Measurements from ENCODE around the gene USP2.

Gene USP2

DNA sequence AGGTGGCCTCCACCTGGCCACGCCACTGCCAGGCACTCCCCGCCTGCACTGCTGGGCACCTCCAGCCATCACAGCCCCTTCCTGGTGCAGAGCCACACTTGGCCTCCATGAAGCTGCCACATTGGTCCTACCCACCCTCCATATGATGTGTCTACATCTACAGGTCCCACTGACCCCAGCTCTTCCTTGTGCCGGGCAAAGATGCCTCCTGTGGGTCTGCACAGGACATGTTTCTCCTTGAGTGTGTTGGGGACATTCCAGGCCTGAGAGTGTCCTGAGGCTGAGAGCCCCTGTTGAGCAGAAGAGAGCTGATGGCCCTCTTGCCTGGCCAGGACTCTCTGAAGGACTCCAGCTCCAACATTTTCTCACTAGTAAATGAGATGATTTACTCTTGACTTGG lies 34.0 kb upstream of the USP2 start:
- no peak for TF ChIP-seq GABPA (IDR thresholded peaks at IDR 0.05; ENCODE audit: low read depth)
- no peak for TF ChIP-seq REST (IDR thresholded peaks at IDR 0.05; ENCODE audit: insufficient replicate concordance, low read depth)
- TF ChIP-seq, protein P1, sequence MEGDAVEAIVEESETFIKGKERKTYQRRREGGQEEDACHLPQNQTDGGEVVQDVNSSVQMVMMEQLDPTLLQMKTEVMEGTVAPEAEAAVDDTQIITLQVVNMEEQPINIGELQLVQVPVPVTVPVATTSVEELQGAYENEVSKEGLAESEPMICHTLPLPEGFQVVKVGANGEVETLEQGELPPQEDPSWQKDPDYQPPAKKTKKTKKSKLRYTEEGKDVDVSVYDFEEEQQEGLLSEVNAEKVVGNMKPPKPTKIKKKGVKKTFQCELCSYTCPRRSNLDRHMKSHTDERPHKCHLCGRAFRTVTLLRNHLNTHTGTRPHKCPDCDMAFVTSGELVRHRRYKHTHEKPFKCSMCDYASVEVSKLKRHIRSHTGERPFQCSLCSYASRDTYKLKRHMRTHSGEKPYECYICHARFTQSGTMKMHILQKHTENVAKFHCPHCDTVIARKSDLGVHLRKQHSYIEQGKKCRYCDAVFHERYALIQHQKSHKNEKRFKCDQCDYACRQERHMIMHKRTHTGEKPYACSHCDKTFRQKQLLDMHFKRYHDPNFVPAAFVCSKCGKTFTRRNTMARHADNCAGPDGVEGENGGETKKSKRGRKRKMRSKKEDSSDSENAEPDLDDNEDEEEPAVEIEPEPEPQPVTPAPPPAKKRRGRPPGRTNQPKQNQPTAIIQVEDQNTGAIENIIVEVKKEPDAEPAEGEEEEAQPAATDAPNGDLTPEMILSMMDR (IDR thresholded peaks at IDR 0.05; ENCODE audit: insufficient read depth, low read length) = no peak
- TF ChIP-seq POLR2AphosphoS5 (IDR thresholded peaks at IDR 0.05; ENCODE audit: low read depth) = no peak
- TF ChIP-seq SPI1 (IDR thresholded peaks at IDR 0.05; ENCODE audit: borderline replicate concordance, low read depth) = no peak
- no peak for DNase-seq (ENCODE audit: low read depth in 1 of 2, low spot score in 1 of 2)
- H3K4me3 ChIP-seq (replicated peaks; ENCODE audit: insufficient read depth, low read length) = no peak overlapping the region

GRCh38 chr11:119414734-119415133 lies 33.2 kb upstream of the USP2 start:
- Histone ChIP-seq H3K4me3 (replicated peaks; ENCODE audit: insufficient read depth, low read length) (no peak overlapping the region), H3K27ac (replicated peaks) (no peak overlapping the region), H3K27me3 (ENCODE audit: insufficient read depth, poor library complexity, severe bottlenecking) (no peaks in the 10 kb centered on the region)
- TF ChIP-seq POLR2AphosphoS5 (IDR thresholded peaks at IDR 0.05; ENCODE audit: low read depth) (no peak), REST (IDR thresholded peaks at IDR 0.05; ENCODE audit: insufficient replicate concordance, low read depth) (no peak), SPI1 (IDR thresholded peaks at IDR 0.05; ENCODE audit: borderline replicate concordance, low read depth) (no peak), GABPA (IDR thresholded peaks at IDR 0.05; ENCODE audit: low read depth) (no peak)
- TF ChIP-seq, protein P1 (IDR thresholded peaks at IDR 0.05; ENCODE audit: insufficient read depth, low read length) = no peak
- no peak for DNase-seq (ENCODE audit: low read depth in 1 of 2, low spot score in 1 of 2)

More for the DNA sequence above, 34.0 kb upstream of the USP2 start:
- Histone ChIP-seq H3K27me3 (ENCODE audit: insufficient read depth, poor library complexity, severe bottlenecking) (peaks cover 3% of the 10 kb centered on the region), H3K27ac (replicated peaks) (no peak overlapping the region)

- no peak for TF ChIP-seq REST (IDR thresholded peaks at IDR 0.05; ENCODE audit: insufficient replicate concordance, low read depth)
- no peak overlapping the region for H3K27ac ChIP-seq (replicated peaks)
- H3K4me3 ChIP-seq (replicated peaks; ENCODE audit: insufficient read depth, low read length) = no peak overlapping the region
- DNase-seq (ENCODE audit: low read depth in 1 of 2, low spot score in 1 of 2) = no peak
- no peaks in the 10 kb centered on the region for H3K27me3 ChIP-seq (ENCODE audit: insufficient read depth, poor library complexity, severe bottlenecking)
Observed at GRCh38 chr11:119414321-119414720, 32.8 kb upstream of the USP2 start.

- no peak overlapping the region for H3K27ac ChIP-seq (replicated peaks)
- H3K27me3 ChIP-seq (ENCODE audit: insufficient read depth, poor library complexity, severe bottlenecking) = no peaks in the 10 kb centered on the region
- no peak overlapping the region for H3K4me3 ChIP-seq (replicated peaks; ENCODE audit: insufficient read depth, low read length)
- no peak for TF ChIP-seq SPI1 (IDR thresholded peaks at IDR 0.05; ENCODE audit: borderline replicate concordance, low read depth)
- TF ChIP-seq POLR2AphosphoS5 (IDR thresholded peaks at IDR 0.05; ENCODE audit: low read depth) = no peak
- no peak for TF ChIP-seq REST (IDR thresholded peaks at IDR 0.05; ENCODE audit: insufficient replicate concordance, low read depth)
- no peak for TF ChIP-seq GABPA (IDR thresholded peaks at IDR 0.05; ENCODE audit: low read depth)
- TF ChIP-seq, protein P1 (IDR thresholded peaks at IDR 0.05; ENCODE audit: insufficient read depth, low read length) = no peak
- DNase-seq (ENCODE audit: low read depth in 1 of 2, low spot score in 1 of 2) = no peak
Observed at GRCh38 chr11:119412072-119412471, 30.6 kb upstream of the USP2 start.

Data from HL-60 (cell line).